H1 (cell line): ENCODE results near the gene N4BP3.

Experiments used
- ATF3 ChIP-seq: IDR thresholded peaks from 2 replicates; pipeline ENCODE4 v1.6.1; 2011; ENCODE audit warnings: low read depth, mild to moderate bottlenecking, low read length; ENCODE audit not compliant: insufficient read depth
- CHD2 ChIP-seq: IDR thresholded peaks from 2 replicates; pipeline ENCODE4 v1.6.1; 2012; ENCODE audit warnings: low read length, improper control_type of control experiment
- EP300 ChIP-seq, 2 experiments: IDR thresholded peaks; 1 replicate in 1 of 2; 2 replicates in 1 of 2; pipeline ENCODE4 v1.6.1; 2011 to 2012; ENCODE audit warnings: low read depth in 2 of 2, low read length in 2 of 2, mild to moderate bottlenecking in 2 of 2, borderline replicate concordance in 1 of 2, inconsistent platforms in 1 of 2, moderate library complexity in 1 of 2
- EZH2 ChIP-seq: fragments of 200-600 bp; sonication (generic); IDR thresholded peaks from 2 replicates; pipeline ENCODE4 v1.7.1; 2012; ENCODE audit warnings: low read depth, mild to moderate bottlenecking, moderate library complexity, low read length, inconsistent platforms; ENCODE audit not compliant: severe bottlenecking
- GABPA ChIP-seq: IDR thresholded peaks from 2 replicates; pipeline ENCODE4 v1.6.1; 2011; ENCODE audit warnings: mild to moderate bottlenecking, low read length, moderate library complexity, borderline replicate concordance; ENCODE audit not compliant: insufficient read depth
- HDAC6 ChIP-seq: IDR thresholded peaks from one replicate; pipeline ENCODE4 v1.7.1; 2012; ENCODE audit warnings: low read depth, mild to moderate bottlenecking, inconsistent platforms, low read length, moderate library complexity
- KDM1A ChIP-seq: fragments of 200-600, 300-600 bp; sonication (generic); IDR thresholded peaks from 2 replicates; pipeline ENCODE4 v1.7.1; 2016; ENCODE audit warnings: mild to moderate bottlenecking, low read length, borderline replicate concordance
- POLR2A ChIP-seq, 2 experiments: IDR thresholded peaks; 1 replicate in 1 of 2; 2 replicates in 1 of 2; pipeline ENCODE4 v1.6.1; 2011; ENCODE audit warnings: low read depth in 2 of 2, low read length in 2 of 2, mild to moderate bottlenecking in 2 of 2; ENCODE audit errors: control extremely low read depth in 1 of 2
- RAD21 ChIP-seq, 2 experiments: IDR thresholded peaks in 1 of 2; conservative IDR thresholded peaks in 1 of 2; 2 replicates each; pipeline ENCODE4 v1.6.1; 2011; ENCODE audit warnings: low read depth in 2 of 2, low read length in 2 of 2, improper control_type of control experiment in 1 of 2, inconsistent platforms in 1 of 2, mild to moderate bottlenecking in 1 of 2, moderate library complexity in 1 of 2
- RFX5 ChIP-seq: IDR thresholded peaks from 2 replicates; pipeline ENCODE4 v1.6.1; 2011; ENCODE audit warnings: low read depth, low read length, improper control_type of control experiment, borderline replicate concordance
- SP1 ChIP-seq: IDR thresholded peaks from 2 replicates; pipeline ENCODE4 v1.6.1; 2011; ENCODE audit warnings: low read depth, low read length
- USF2 ChIP-seq: IDR thresholded peaks from 2 replicates; pipeline ENCODE4 v1.6.1; 2011; ENCODE audit warnings: low read length, improper control_type of control experiment
- TF ChIP-seq, protein P1 (sequence below), 3 experiments: IDR thresholded peaks; 1 replicate in 2 of 3; 2 replicates in 1 of 3; pipeline versions ENCODE4 v1.5.1 to v1.6.1; 2011; ENCODE audit warnings: low read length in 3 of 3, mild to moderate bottlenecking in 3 of 3, inconsistent platforms in 2 of 3, low read depth in 1 of 3, moderate library complexity in 1 of 3; ENCODE audit not compliant: insufficient read depth in 1 of 3; ENCODE audit errors: control extremely low read depth in 1 of 3

GRCh38 chr5:178143246-178143645, 29.9 kb downstream of the N4BP3 start:
- TF ChIP-seq, protein P1, sequence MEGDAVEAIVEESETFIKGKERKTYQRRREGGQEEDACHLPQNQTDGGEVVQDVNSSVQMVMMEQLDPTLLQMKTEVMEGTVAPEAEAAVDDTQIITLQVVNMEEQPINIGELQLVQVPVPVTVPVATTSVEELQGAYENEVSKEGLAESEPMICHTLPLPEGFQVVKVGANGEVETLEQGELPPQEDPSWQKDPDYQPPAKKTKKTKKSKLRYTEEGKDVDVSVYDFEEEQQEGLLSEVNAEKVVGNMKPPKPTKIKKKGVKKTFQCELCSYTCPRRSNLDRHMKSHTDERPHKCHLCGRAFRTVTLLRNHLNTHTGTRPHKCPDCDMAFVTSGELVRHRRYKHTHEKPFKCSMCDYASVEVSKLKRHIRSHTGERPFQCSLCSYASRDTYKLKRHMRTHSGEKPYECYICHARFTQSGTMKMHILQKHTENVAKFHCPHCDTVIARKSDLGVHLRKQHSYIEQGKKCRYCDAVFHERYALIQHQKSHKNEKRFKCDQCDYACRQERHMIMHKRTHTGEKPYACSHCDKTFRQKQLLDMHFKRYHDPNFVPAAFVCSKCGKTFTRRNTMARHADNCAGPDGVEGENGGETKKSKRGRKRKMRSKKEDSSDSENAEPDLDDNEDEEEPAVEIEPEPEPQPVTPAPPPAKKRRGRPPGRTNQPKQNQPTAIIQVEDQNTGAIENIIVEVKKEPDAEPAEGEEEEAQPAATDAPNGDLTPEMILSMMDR (IDR thresholded peaks at IDR 0.05; ENCODE audit: control extremely low read depth in 1 of 3, insufficient read depth in 1 of 3, low read depth in 1 of 3, low read length in 3 of 3), result no peak
- TF ChIP-seq KDM1A (no peak), RAD21 (IDR thresholded peaks at IDR 0.05 in 1 of 2, conservative IDR thresholded peaks at IDR 0.05 in 1 of 2; ENCODE audit: low read depth in 2 of 2, low read length in 2 of 2) (no peak), USF2 (no peak), GABPA (no peak), POLR2A (IDR thresholded peaks at IDR 0.05; ENCODE audit: control extremely low read depth in 1 of 2, low read depth in 2 of 2, low read length in 2 of 2) (peak; percentile 25 to 32; a peak in 2 of 3 replicates), CHD2 (no peak), SP1 (no peak), ATF3 (no peak), EZH2 (no peak), EP300 (IDR thresholded peaks at IDR 0.05; ENCODE audit: borderline replicate concordance in 1 of 2, low read depth in 2 of 2, low read length in 2 of 2) (no peak), HDAC6 (no peak), RFX5 (no peak)
